Putamen (tissue), 1 donor: ENCODE results near the gene NISCH.

ENCODE experiments used
- DNase-seq: peaks from one replicate; pipeline ENCODE4 v3.0.0-alpha.2; 2016; ENCODE audit warnings: low spot score

The NISCH gene

DNA sequence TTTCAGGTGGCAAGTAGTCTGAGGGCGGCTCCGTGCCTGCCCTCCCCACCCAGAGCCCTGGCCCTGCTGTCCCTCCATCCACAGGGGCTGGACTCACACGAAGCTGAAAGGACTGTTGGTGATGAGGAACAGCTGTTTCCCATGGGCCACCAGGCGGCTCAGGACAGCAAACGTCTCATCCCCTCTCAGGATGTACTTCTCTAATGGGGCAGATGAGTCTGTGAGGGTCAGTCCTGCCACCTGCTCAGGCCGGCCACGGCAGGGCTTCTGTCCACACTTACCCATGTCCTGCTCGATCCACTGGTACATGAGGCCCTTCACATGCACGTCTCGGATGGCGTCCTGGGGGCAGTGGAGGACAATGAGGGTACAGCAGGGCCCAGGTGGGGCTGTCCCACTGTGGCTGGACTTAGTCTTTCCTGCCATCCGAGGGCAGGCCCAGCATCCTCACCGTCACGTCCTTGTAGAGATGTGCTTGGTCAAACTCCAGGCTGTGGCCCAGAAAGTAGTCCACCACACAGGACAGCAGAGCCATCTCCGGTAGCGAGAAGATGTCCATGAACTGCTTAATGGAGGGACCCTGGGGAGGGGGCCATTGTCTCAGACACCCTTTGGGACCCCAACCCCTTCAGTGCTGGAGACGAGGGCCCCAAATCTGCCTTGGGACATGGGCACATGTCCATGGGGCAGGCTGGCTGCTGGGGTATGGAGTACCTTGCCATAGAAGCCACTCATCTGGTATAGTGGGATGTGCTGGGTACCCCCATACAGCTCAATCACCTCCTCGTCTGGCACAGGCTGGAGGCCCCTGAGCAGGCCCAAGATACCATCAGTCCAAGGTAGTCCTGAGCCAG, 72.6 kb downstream of the NISCH start:
- DNase-seq = no peak

DNA sequence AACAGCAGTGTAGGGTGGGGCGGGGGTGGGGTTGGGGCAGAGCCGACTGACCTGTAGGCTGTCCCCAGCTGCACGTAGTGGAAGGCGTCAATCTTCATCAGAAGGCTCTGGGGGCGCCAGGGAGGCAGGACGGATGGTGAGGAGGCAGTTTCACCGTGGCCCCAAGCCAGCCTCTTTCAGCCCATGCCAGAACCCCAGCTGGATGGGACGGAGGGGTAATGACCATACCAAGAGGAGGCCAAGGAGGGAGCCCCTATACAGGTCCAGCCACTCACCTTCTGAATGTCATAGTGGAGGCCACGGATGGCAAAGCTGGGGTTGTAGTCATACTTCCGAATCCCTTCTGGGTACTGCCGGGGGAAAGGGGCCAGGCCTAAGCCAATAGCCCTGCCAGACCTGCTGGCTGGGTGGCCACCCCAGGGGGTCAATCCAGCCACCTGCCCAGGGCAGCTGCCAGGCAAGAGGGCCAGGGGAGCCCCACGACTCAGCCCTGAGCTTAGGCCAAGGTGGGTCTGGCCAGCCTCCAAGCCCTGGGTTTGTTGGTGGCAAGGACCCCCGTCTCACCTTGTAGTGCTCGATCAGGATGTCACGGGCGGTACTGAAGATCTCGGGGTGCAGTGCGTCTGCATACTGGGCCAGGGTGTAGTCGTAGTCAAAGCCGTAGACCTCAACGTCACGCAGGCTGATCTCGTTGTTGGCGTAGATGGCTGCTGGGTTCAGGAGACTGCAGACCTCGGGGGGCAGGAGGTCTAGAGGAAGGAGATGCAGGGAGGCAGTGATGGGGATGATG, 73.4 kb downstream of the NISCH start:
- no peak for DNase-seq

DNA sequence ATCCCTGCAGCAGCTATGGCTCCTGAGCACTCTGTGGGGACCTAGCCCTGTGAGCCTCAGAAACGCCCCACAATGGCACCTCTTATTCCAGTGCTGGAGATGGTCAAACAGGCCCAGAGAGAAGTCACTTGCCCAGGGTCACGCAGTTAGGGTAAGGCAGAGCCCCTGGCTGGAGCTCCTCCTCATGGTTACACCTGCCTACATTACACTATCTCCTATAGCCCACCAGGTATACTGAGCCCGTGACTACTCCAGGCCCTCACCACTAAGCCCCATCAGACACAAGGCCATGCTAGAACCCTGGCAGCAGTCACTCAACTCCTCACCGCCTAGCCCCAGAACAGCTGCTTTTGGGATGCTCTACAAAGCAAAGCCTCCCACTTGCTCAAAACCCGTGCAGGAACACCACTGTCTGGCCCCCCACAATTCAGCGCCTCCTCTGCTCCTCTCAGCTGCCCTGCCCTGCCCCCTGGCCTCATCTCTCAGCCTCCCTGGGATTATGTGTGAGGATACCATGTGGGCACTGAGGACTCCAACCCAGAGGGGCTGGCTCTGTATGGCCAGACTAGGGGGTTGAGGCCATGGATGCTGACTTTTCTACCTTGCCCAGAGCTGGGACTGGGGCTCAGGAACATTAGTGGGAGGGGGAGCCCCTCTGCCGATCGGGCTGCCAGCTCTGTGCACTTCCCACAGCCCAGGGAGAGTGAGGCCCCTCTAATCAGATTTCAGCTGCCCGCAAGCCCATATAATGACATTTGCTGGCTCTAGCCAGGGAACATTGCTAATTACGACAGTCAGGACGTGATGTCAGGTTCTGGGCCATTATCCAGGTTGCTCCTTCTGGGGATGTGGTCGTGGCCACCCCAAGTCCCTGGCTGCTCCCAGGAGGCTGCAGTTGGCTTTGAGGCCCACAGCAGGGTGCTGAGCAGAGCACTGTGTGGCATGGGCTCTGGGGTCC, 74.3 kb downstream of the NISCH start:
- DNase-seq = no peak

- no peak for DNase-seq
Observed at GRCh38 chr3:52530918-52531826, 75.8 kb downstream of the NISCH start.

- no peak for DNase-seq
Observed at GRCh38 chr3:52531860-52532516, 76.6 kb downstream of the NISCH start.

DNA sequence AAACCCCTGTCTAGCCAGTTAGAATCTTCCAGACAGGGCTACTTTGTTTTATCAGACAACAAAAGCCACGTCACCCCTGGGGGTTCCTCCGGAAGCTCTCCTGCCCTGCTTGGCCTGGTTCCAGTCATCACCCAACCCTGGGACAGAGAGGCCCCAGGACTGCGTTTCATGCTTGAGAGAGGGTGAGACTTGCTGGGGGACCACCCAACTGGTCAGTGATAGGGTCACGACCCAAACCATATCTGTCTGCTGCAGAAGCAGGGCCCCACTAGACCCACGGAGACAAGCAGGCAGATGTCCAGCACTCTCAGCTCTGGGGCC, 77.1 kb downstream of the NISCH start:
- no peak for DNase-seq

GRCh38 chr3:52532838-52533622, 77.6 kb downstream of the NISCH start:
- DNase-seq = no peak

DNA sequence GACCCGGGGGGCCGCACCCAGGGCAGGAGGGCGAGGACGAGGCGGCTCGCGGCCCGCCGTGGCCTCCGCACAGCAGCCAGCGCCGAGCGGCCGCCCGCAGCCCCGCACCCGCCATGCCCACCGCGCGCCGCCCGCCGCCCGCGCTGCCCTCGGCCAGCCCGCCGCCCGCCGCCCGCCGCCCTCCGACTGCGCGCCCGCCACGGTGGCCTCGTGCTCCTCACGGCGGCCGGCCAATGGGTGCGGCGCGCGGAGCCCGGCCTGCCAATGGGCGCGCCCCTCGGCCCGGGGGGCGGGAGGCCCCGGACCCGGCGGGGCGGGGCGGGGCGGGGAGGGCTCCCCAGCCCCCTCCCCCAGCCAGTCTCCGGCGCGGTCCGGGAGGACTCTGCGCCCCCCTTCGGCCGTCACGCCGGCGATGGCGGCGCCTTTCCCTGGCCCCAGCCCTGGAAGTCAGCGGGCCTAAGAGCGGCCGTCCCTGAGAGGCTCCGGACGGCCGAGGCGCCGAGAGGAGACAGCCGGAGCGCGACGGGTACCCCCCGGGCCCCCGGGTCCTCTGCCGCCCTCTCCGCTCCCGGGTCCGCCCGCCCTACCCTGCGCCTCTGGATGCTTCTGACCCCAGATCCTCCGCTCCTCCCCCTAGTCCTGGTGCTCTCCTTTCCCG, 78.3 kb downstream of the NISCH start, which contains the start of gene NT5DC2:
NT5DC2 (minus strand) TSS at position 235 of the 658 bp plus-strand sequence; CDS start at position 115, 120 bp downstream.
- DNase-seq = peak; percentile 51

DNA sequence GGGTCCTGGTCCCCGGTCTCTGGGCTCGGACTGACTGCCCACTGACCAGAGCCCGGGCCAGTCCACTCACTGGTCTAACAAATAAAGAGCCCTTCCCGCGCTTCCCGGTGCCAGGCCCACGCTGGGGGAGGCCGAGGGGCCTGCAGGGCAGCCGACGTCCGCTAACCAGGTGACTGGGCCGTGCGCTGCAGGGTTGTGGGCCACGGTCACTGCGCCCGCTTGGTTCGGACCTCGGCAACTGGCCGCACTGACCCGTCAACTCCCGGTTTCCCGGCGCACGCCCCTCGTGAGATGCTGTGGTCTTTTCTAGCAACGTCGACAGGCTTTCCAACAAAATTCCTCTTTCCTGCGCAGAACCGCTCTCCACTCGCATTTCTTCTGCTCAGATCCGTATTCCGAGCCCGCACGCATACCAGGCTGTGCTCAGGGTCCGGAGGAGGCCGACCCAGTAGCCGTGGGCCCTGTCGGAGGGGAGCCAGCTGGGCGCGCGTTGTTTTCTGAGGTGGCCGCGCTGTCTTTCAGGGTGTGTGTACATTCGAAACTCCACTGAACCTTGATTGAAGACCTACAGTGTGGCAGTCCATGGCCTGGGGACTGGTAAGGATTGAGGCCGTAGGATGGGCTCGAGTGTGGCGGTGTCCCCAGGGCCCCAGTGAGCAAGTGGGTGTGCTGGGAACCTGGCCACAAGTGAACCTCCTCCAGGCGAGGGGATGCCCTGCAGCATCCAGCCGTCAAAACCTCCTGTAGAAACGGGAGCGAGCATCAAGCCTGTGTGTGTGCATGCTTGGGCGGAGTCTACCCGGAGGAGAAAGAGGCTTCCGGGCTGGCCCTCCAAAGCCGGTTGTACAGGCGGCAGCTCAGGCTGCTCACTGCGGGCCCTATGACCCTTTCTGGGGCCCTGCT, 79.1 kb downstream of the NISCH start:
- DNase-seq = no peak

GRCh38 chr3:52535411-52536111, 80.2 kb downstream of the NISCH start:
- DNase-seq = no peak

GRCh38 chr3:52536112-52536368, 80.6 kb downstream of the NISCH start:
- DNase-seq = no peak

GRCh38 chr3:52536369-52537164, 81.2 kb downstream of the NISCH start, which contains the start of gene UQCC5:
Gene UQCC5 (plus strand): TSS chr3:52536605. CDS start chr3:52536756, 151 bp downstream.
- peak; percentile 97 for DNase-seq

- DNase-seq = no peak
Observed at GRCh38 chr3:52537165-52537620, 81.8 kb downstream of the NISCH start.

- DNase-seq = no peak
Observed at GRCh38 chr3:52537726-52538421, 82.5 kb downstream of the NISCH start.

GRCh38 chr3:52539010-52539653, 83.7 kb downstream of the NISCH start:
- no peak for DNase-seq
